Mesenchymal stem cell (in vitro differentiated cells and primary cell): ENCODE results near the gene PLCG2.
"Not testable (repeated sequence)": the region's sequence is repeated elsewhere in the genome, so short reads cannot be mapped to it uniquely, and the experiment has no call there.

Experiments
- DNase-seq: peaks from one replicate; pipeline ENCODE4 v3.0.0-alpha.2; 2013
- H2AFZ ChIP-seq: one replicate; pipeline ENCODE4 v1.6.1; 2013; ENCODE audit warnings: low read depth, mild to moderate bottlenecking, control low read depth, inconsistent platforms, low read length, moderate library complexity
- H2AK5ac ChIP-seq: 2 replicates; pipeline ENCODE4 v1.6.1; 2013; ENCODE audit warnings: low read length, moderate library complexity, mild to moderate bottlenecking, inconsistent platforms; ENCODE audit not compliant: severe bottlenecking
- H2BK120ac ChIP-seq: one replicate; pipeline ENCODE4 v1.6.1; 2013; ENCODE audit warnings: low read depth, mild to moderate bottlenecking, inconsistent platforms, low read length, moderate library complexity
- H2BK12ac ChIP-seq, 2 experiments: one replicate each; pipeline ENCODE4 v1.6.1; 2013; ENCODE audit warnings: inconsistent platforms in 2 of 2, low read length in 2 of 2, mild to moderate bottlenecking in 2 of 2, moderate library complexity in 2 of 2, control low read depth in 1 of 2
- H2BK15ac ChIP-seq: one replicate; pipeline ENCODE4 v1.6.1; 2013; ENCODE audit warnings: mild to moderate bottlenecking, low read depth, inconsistent platforms; ENCODE audit not compliant: poor library complexity, severe bottlenecking
- H2BK5ac ChIP-seq: 2 replicates; pipeline ENCODE4 v1.6.1; 2013; ENCODE audit warnings: low read depth, mild to moderate bottlenecking, low read length, control low read depth, inconsistent platforms; ENCODE audit not compliant: poor library complexity, severe bottlenecking
- H3K14ac ChIP-seq, 2 experiments: one replicate each; pipeline ENCODE4 v1.6.1; 2013; ENCODE audit warnings: inconsistent platforms in 2 of 2, low read length in 2 of 2, control low read depth in 1 of 2, mild to moderate bottlenecking in 1 of 2, moderate library complexity in 1 of 2
- H3K18ac ChIP-seq, 2 experiments: one replicate each; pipeline ENCODE4 v1.6.1; 2013; ENCODE audit warnings: inconsistent platforms in 2 of 2, low read length in 2 of 2, control low read depth in 1 of 2, low read depth in 1 of 2, mild to moderate bottlenecking in 1 of 2
- H3K23ac ChIP-seq, 2 experiments: one replicate each; pipeline ENCODE4 v1.6.1; 2013; ENCODE audit warnings: inconsistent platforms in 2 of 2, low read length in 2 of 2, mild to moderate bottlenecking in 2 of 2, moderate library complexity in 2 of 2, control low read depth in 1 of 2
- H3K27ac ChIP-seq: 2 replicates; pipeline ENCODE4 v1.5.1; 2013; ENCODE audit warnings: mild to moderate bottlenecking, moderate library complexity, low read length, control low read depth, inconsistent platforms; ENCODE audit not compliant: poor library complexity, severe bottlenecking
- H3K27me3 ChIP-seq, 2 experiments: 2 replicates each; pipeline versions ENCODE4 v1.6.1 to v1.7.0; 2013; ENCODE audit warnings: low read length in 2 of 2, mild to moderate bottlenecking in 2 of 2, moderate library complexity in 2 of 2, control low read depth in 1 of 2, inconsistent platforms in 1 of 2; ENCODE audit not compliant: control insufficient read depth in 1 of 2, insufficient read depth in 1 of 2
- H3K36me3 ChIP-seq, 2 experiments: 2 replicates each; pipeline versions ENCODE4 v1.6.1 to v1.7.0; 2013; ENCODE audit warnings: low read length in 2 of 2, control low read depth in 1 of 2, inconsistent platforms in 1 of 2, low read depth in 1 of 2, mild to moderate bottlenecking in 1 of 2; ENCODE audit not compliant: insufficient read depth in 2 of 2, control insufficient read depth in 1 of 2
- H3K4ac ChIP-seq, 2 experiments: one replicate each; pipeline ENCODE4 v1.6.1; 2013; ENCODE audit warnings: inconsistent platforms in 2 of 2, low read length in 2 of 2, mild to moderate bottlenecking in 2 of 2, moderate library complexity in 2 of 2, control low read depth in 1 of 2, low read depth in 1 of 2
- H3K4me1 ChIP-seq: 2 replicates; pipeline ENCODE4 v1.6.1; 2013; ENCODE audit warnings: low read depth, low read length, control low read depth; ENCODE audit not compliant: control insufficient read depth, insufficient read depth
- H3K4me2 ChIP-seq: 2 replicates; pipeline ENCODE4 v1.6.1; 2013; ENCODE audit warnings: low read length, mild to moderate bottlenecking, inconsistent platforms; ENCODE audit not compliant: poor library complexity, severe bottlenecking
- H3K4me3 ChIP-seq, 2 experiments: 2 replicates each; pipeline versions ENCODE4 v1.5.1 to v1.7.0; 2013; ENCODE audit warnings: low read length in 2 of 2, mild to moderate bottlenecking in 2 of 2, control low read depth in 1 of 2, low read depth in 1 of 2; ENCODE audit not compliant: insufficient read depth in 1 of 2
- H3K79me1 ChIP-seq: replicated peaks from 2 replicates; pipeline ENCODE4 v1.6.1; 2013; ENCODE audit warnings: mild to moderate bottlenecking, control low read depth, low read length, inconsistent platforms; ENCODE audit not compliant: poor library complexity, severe bottlenecking
- H3K9ac ChIP-seq: 2 replicates; pipeline ENCODE4 v1.7.0; 2013; ENCODE audit warnings: mild to moderate bottlenecking, low read length, moderate library complexity
- H3K9me3 ChIP-seq: 2 replicates; pipeline ENCODE4 v1.7.0; 2013; ENCODE audit warnings: mild to moderate bottlenecking, low read length; ENCODE audit not compliant: control insufficient read depth
- H4K8ac ChIP-seq: one replicate; pipeline ENCODE4 v1.6.1; 2013; ENCODE audit warnings: inconsistent platforms, mild to moderate bottlenecking, low read length, moderate library complexity
- H4K91ac ChIP-seq: one replicate; pipeline ENCODE4 v1.6.1; 2013; ENCODE audit warnings: mild to moderate bottlenecking, low read length, inconsistent platforms
- WGBS: methylation state at CpG from one replicate; pipeline ENCODE4 v1.1.7; 2013; ENCODE audit warnings: mixed read lengths; 5-methylcytosine and 5-hydroxymethylcytosine counted together

PLCG2 gene

GRCh38 chr16:81877490-81877889 is 98.4 kb downstream of the PLCG2 start:
- H2BK120ac ChIP-seq, H2AFZ ChIP-seq, H3K4ac ChIP-seq, H2BK15ac ChIP-seq, H3K9ac ChIP-seq, H3K18ac ChIP-seq, H3K4me2 ChIP-seq, H3K9me3 ChIP-seq, H3K36me3 ChIP-seq, H3K79me1 ChIP-seq, H3K4me3 ChIP-seq, H4K91ac ChIP-seq, H3K23ac ChIP-seq, H2AK5ac ChIP-seq, H4K8ac ChIP-seq, H2BK5ac ChIP-seq, H3K27ac ChIP-seq, H3K4me1 ChIP-seq, DNase-seq, H3K14ac ChIP-seq, H2BK12ac ChIP-seq: not testable (repeated sequence)
- 93% methylated on average over 12 of the region's 12 CpGs for WGBS
- peaks cover 13 to 23% of the 10 kb centered on the region in 2 experiments for H3K27me3 ChIP-seq

GRCh38 chr16:81878529-81878928 is 99.4 kb downstream of the PLCG2 start:
- Histone ChIP-seq H3K23ac (no peak overlapping the region), H3K9ac (no peak overlapping the region), H4K8ac (no peak overlapping the region), H3K4me1 (peaks cover 2% of the 10 kb centered on the region), H2AFZ (no peak overlapping the region), H3K27me3 (peaks cover 9 to 18% of the 10 kb centered on the region in 2 experiments), H3K27ac (no peak overlapping the region), H3K79me1 (no peaks in the 10 kb centered on the region), H2BK5ac (no peak overlapping the region), H4K91ac (no peak overlapping the region), H3K18ac (no peak overlapping the region), H3K36me3 (no peaks in the 10 kb centered on the region), H2BK120ac (no peak overlapping the region), H2AK5ac (no peak overlapping the region), H2BK15ac (no peak overlapping the region), H2BK12ac (no peak overlapping the region), H3K4me2 (no peak overlapping the region), H3K4ac (no peak overlapping the region), H3K9me3 (no peaks in the 10 kb centered on the region), H3K4me3 (no peak overlapping the region), H3K14ac (no peak overlapping the region)
- no peak for DNase-seq
- 88% methylated on average over 10 of the region's 10 CpGs for WGBS

- H3K4me1 ChIP-seq, result peaks cover 2% of the 10 kb centered on the region
- no peak overlapping the region for H2BK120ac ChIP-seq
- H2BK15ac ChIP-seq, result no peak overlapping the region
- peaks cover 9 to 18% of the 10 kb centered on the region in 2 experiments for H3K27me3 ChIP-seq
- no peak overlapping the region for H2AK5ac ChIP-seq
- no peak overlapping the region for H3K9ac ChIP-seq
- H3K4me3 ChIP-seq, result no peak overlapping the region
- no peak overlapping the region for H3K4me2 ChIP-seq
- WGBS, result 77% methylated on average over 7 of the region's 7 CpGs
- H3K9me3 ChIP-seq, result no peaks in the 10 kb centered on the region
- H3K18ac ChIP-seq, result no peak overlapping the region
- no peaks in the 10 kb centered on the region for H3K79me1 ChIP-seq
- H3K23ac ChIP-seq, result no peak overlapping the region
- H2BK5ac ChIP-seq, result no peak overlapping the region
- H4K8ac ChIP-seq, result no peak overlapping the region
- no peak overlapping the region for H2BK12ac ChIP-seq
- H3K4ac ChIP-seq, result no peak overlapping the region
- no peak overlapping the region for H3K14ac ChIP-seq
- no peak for DNase-seq
- no peak overlapping the region for H2AFZ ChIP-seq
- no peak overlapping the region for H4K91ac ChIP-seq
- no peak overlapping the region for H3K27ac ChIP-seq
- H3K36me3 ChIP-seq, result no peaks in the 10 kb centered on the region
These were observed 100.5 kb downstream of the PLCG2 start for GRCh38 chr16:81879625-81880024.

- Histone ChIP-seq H3K9ac (no peak overlapping the region), H2BK12ac (no peak overlapping the region), H3K18ac (no peak overlapping the region), H3K4ac (no peak overlapping the region), H3K27me3 (peaks cover 9 to 22% of the 10 kb centered on the region in 2 experiments), H3K4me3 (no peak overlapping the region), H2BK120ac (no peak overlapping the region), H2BK15ac (no peak overlapping the region), H2AFZ (no peak overlapping the region), H3K4me2 (no peak overlapping the region), H3K14ac (no peak overlapping the region), H2AK5ac (no peak overlapping the region), H4K91ac (no peak overlapping the region), H3K36me3 (no peaks in the 10 kb centered on the region), H3K9me3 (no peaks in the 10 kb centered on the region), H4K8ac (no peak overlapping the region), H3K4me1 (peaks cover 2% of the 10 kb centered on the region), H3K27ac (no peak overlapping the region), H2BK5ac (no peak overlapping the region), H3K23ac (no peak overlapping the region), H3K79me1 (no peaks in the 10 kb centered on the region)
- 84% methylated on average over 12 of the region's 13 CpGs for whole genome bisulfite sequencing
- DNase-seq, result no peak
These were observed 101.7 kb downstream of the PLCG2 start for GRCh38 chr16:81880816-81881215.
